Heart left ventricle (tissue), 16 donors: ENCODE results near the gene STRIP1. TPM values are rescaled to one million over a fixed set of nuclear protein-coding genes. Genes with fewer than 3 reads are reported as not detected.

ENCODE experiments used
- ATAC-seq, 4 donors: fragments of 200-7000 bp; cut with Tn5 transposase; one replicate each; pipeline ENCODE4 v1.9.1; 2020 to 2022; ENCODE audit warnings: moderate library complexity in 4 of 4, mild to moderate bottlenecking in 3 of 4, moderate number of reproducible peaks in 1 of 4
- DNase-seq, 5 donors: peaks; one replicate each; pipeline ENCODE4 v3.0.0-alpha.2; 2020
- H3K27ac ChIP-seq, 12 donors: fragments of 200-600 bp; sonication (generic) in 4 of 12; one replicate each; pipeline versions ENCODE4 v1.5.0 to v1.8.0; 2016 to 2022; ENCODE audit warnings: mild to moderate bottlenecking in 2 of 12
- H3K27me3 ChIP-seq, 9 donors: fragments of 200-600 bp; sonication (generic) in 2 of 9; one replicate each; pipeline versions ENCODE4 v1.5.1 to v1.8.0; 2016 to 2022; ENCODE audit warnings: mild to moderate bottlenecking in 3 of 9
- H3K36me3 ChIP-seq, 9 donors: fragments of 200-600 bp; sonication (generic) in 2 of 9; one replicate each; pipeline versions ENCODE4 v1.5.0 to v1.8.0; 2018 to 2022; ENCODE audit warnings: mild to moderate bottlenecking in 2 of 9
- H3K4me1 ChIP-seq, 12 donors: fragments of 200-600 bp; sonication (generic) in 4 of 12; one replicate each; pipeline versions ENCODE4 v1.5.0 to v1.8.0; 2016 to 2022; ENCODE audit warnings: mild to moderate bottlenecking in 3 of 12
- H3K4me3 ChIP-seq, 12 donors: fragments of 200-600 bp; sonication (generic) in 4 of 12; one replicate each; pipeline versions ENCODE4 v1.5.0 to v1.8.0; 2017 to 2022; ENCODE audit warnings: mild to moderate bottlenecking in 9 of 12, moderate library complexity in 4 of 12
- H3K9me3 ChIP-seq, 12 donors: fragments of 200-600 bp; sonication (generic) in 4 of 12; one replicate each; pipeline versions ENCODE4 v1.5.0 to v1.8.0; 2016 to 2022; ENCODE audit warnings: mild to moderate bottlenecking in 1 of 12
- CTCF ChIP-seq, 12 donors: fragments of 200-600 bp; sonication (generic) in 4 of 12; IDR thresholded peaks; one replicate each; pipeline versions ENCODE4 v1.5.0 to v1.8.0; 2018 to 2022; ENCODE audit warnings: antibody characterized with exemption in 12 of 12, mild to moderate bottlenecking in 5 of 12
- POLR2A ChIP-seq, 2 donors: fragments of 450-650 bp; IDR thresholded peaks; one replicate each; pipeline ENCODE4 v1.6.1; 2017; ENCODE audit warnings: antibody characterized with exemption in 2 of 2, mild to moderate bottlenecking in 2 of 2, moderate library complexity in 2 of 2
- WGBS, 4 donors: extraction: QIAGEN DNeasy Blood & Tissue Kit in 2 of 4; methylation state at CpG; one replicate each; pipeline versions ENCODE4 v1.1.5 to v1.1.7; 2013 to 2018; 5-methylcytosine and 5-hydroxymethylcytosine counted together
- intact Hi-C, 10 donors: fragments of 100-400 bp; cut with DNase I; formaldehyde crosslinking; loops; one replicate each; pipeline versions ENCODE4 v1.11.1 to v1.14.2; 2022
- polyA plus RNA-seq, 2 donors: library from polyadenylated mRNA; stranded (reverse); fragments of 200-250 nt; gene quantifications; one replicate each; pipeline ENCODE4 v1.2.3, GENCODE V29; 2013
- total RNA-seq, 9 donors: library from RNA; depleted of rRNA in 2 of 9; stranded (reverse); fragments of >200 nt in 2 of 9; fragmentation: NEBNext Ultra II Directional in 3 of 9; extraction: Animal tissue kit (Norgen Biotek cat#: 25700) in 3 of 9; gene quantifications; one replicate each; pipeline versions ENCODE4 v1.1.0 to v1.2.4, GENCODE V29; 2016 to 2023
- donor health status: ischemic (EF 13 %, LVEDD 7.1; RV severe dilation, severe dysfunction).
- donor health status: healthy with polysubstance abuse.
- donor health status: DM: no; HTN: yes; CAD: no.
- donor health status: DM: no; HTN: no; CAD: no.
- donor health status: ischemic (EF 25% LVEDD 6.9; RV normal size, moderate dysfunction).
- donor health status: ischemic (EF 25% LVEDD 5.7; RV mildly dilated, moderate dysfunction).
- donor health status: healthy.
- donor health status: DM: yes; HTN: yes; CAD: no.
- donor health status: ischemic (EF 35%, LVEDD 5.7; RV mildly dilated, moderate dysfunction).
- donor health status: nonischemic (EF 11% LVEDD 7.7; RV severe dilation, severe dysfunction).
- donor health status: DM: yes; HTN: yes; CAD: no.
- donor health status: PGD.
- donor health status: ischemic (EF 29% LVEDD 5.4; RV normal size, mild dysfunction).
- donor health status: nonischemic (EF 23%, LVEDD 6.1; RV moderate dilation, normal function).

The STRIP1 gene
- total and polyA plus RNA-seq, 11 donors: 7.8 to 22.8 (median 19.0) TPM

GRCh38 chr1:110070282-110070669 lies 35.9 kb downstream of the STRIP1 start:
- Histone ChIP-seq H3K9me3 (no peaks in the 10 kb centered on the region), H3K36me3 (no peaks in the 10 kb centered on the region), H3K4me3 (peak overlapping the region; percentile 9 to 35 (median 24)), H3K4me1 (peaks cover 5 to 37% (median 21%) of the 10 kb centered on the region in 12 donors), H3K27me3 (peaks cover 43 to 80% (median 61%) of the 10 kb centered on the region in 9 donors), H3K27ac (no peak overlapping the region)
- intact Hi-C loops: no loop called here
- TF ChIP-seq CTCF (IDR thresholded peaks at IDR 0.05) (no peak), POLR2A (IDR thresholded peaks at IDR 0.05) (no peak)
- ATAC-seq: no peak
- WGBS, 4 donors: 3 to 7% (median 5%) methylated on average over 16 to 52 of the region's 52 CpGs
- DNase-seq: no peak

GRCh38 chr1:110070671-110071242 lies 36.3 kb downstream of the STRIP1 start, which contains the start of gene ALX3:
ALX3 (minus strand) TSS chr1:110070672; CDS start chr1:110070612, 60 bp downstream.
- ATAC-seq (no peak), DNase-seq (no peak)
- Histone ChIP-seq H3K27me3 (peaks cover 43 to 85% (median 61%) of the 10 kb centered on the region in 9 donors), H3K27ac (no peak within 1 kb of the TSS), H3K4me3 (peak within 1 kb of the TSS; percentile 9 to 35 (median 24)), H3K9me3 (no peaks in the 10 kb centered on the region), H3K4me1 (peaks cover 5 to 37% (median 21%) of the 10 kb centered on the region in 12 donors), H3K36me3 (no peaks in the 10 kb centered on the region)
- TF ChIP-seq POLR2A (IDR thresholded peaks at IDR 0.05) (no peak), CTCF (IDR thresholded peaks at IDR 0.05) (no peak)
- WGBS, 4 donors: 11 to 48% (median 29%) methylated on average over 4 to 27 of the region's 27 CpGs
- intact Hi-C loops: no loop called here

DNA sequence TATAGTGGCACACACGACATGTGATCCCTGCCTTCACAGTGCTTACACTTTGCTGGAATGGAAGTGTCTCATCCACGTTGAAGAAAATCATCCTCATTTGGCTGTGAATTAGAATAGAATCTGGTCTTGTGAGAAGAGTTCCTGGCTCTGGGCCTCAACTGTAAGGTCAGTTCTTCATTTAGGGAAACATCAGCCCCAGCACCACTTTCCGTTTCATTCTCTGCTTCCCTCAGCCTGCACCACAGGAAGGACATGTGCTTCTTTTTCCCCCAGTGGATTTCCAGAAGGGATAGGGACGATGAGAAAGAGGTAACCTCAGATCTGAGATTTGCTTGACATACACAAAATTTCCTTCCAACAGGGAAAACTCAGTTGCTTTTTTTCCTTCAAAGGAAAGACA lies 39.7 kb downstream of the STRIP1 start:
- peaks cover 26 to 75% (median 40%) of the 10 kb centered on the region in 9 donors for H3K27me3 ChIP-seq
- ATAC-seq: no peak
- WGBS, 4 donors: 70 to 75% (median 75%) methylated on average over 4 of the region's 4 CpGs

More for the DNA sequence above, 39.7 kb downstream of the STRIP1 start:
- Histone ChIP-seq H3K4me3 (no peak overlapping the region), H3K9me3 (no peaks in the 10 kb centered on the region), H3K36me3 (no peaks in the 10 kb centered on the region), H3K27ac (no peak overlapping the region), H3K4me1 (peaks cover 0 to 19% (median 11%) of the 10 kb centered on the region in 12 donors)
- no peak for TF ChIP-seq CTCF (IDR thresholded peaks at IDR 0.05)
- no peak for TF ChIP-seq POLR2A (IDR thresholded peaks at IDR 0.05)
- intact Hi-C loops: no loop called here
- DNase-seq: no peak
